Measurements from ENCODE around the gene ACP7. TPM values are rescaled to one million over a fixed set of nuclear protein-coding genes. Genes with fewer than 3 reads are reported as not detected.

ACP7 gene, protein sequence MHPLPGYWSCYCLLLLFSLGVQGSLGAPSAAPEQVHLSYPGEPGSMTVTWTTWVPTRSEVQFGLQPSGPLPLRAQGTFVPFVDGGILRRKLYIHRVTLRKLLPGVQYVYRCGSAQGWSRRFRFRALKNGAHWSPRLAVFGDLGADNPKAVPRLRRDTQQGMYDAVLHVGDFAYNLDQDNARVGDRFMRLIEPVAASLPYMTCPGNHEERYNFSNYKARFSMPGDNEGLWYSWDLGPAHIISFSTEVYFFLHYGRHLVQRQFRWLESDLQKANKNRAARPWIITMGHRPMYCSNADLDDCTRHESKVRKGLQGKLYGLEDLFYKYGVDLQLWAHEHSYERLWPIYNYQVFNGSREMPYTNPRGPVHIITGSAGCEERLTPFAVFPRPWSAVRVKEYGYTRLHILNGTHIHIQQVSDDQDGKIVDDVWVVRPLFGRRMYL
- not detected in 2 replicates for polyA plus RNA-seq (2013)

DNA sequence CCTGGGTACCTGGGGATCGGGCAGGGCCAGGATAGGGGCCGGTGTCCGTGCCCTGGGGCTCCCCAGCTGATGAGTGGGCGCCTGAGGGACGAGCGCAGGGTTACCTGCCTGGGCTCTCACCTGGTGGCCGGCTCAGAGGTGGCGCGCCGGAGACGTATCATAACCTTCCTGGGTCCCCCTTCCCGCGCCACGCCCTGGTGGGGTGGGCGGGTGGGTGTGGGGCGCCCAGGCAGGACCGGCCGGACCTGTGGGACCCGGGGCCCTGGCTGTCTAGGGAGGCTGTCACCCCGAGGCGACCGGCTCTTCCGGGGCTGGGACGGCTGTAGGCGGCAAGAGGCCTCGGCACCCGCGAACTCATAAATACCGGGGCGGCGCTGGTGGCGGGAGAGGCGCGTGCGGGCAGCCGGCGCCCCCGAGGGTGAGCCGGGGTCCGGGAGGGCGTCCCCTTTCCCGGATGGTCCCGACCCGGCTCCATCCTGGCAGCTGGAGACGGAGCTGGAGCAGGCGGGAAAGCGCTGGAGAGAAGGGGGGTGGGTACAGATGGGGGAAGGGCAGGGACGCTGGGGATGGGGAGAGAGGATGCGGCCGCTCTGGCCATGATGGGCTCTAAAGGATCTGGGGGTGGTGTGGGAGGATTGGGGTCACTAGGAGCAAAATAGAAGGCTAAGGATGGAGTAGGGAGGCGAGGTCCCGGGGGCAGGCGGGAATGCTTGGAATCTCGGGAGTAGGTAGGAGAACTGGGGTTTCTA is at the start of gene ACP7:
ACP7 (plus strand) TSS at position 386 of the 749 bp plus-strand sequence. CDS start 902 bp downstream, outside the sequence.
- Histone ChIP-seq H3K27ac (ENCODE audit: low read depth, low read length) (no peak within 1 kb of the TSS), H3K4me2 (ENCODE audit: low read length) (peak within 1 kb of the TSS; percentile 31), H3K4me1 (ENCODE audit: control insufficient read depth in 1 of 2, insufficient read depth in 2 of 2, low read length in 2 of 2) (no peaks in the 10 kb centered on the region), H2AK5ac (ENCODE audit: low read length) (no peak within 1 kb of the TSS), H4K12ac (ENCODE audit: low read depth, low read length) (no peak within 1 kb of the TSS), H4K91ac (ENCODE audit: low read depth, low read length) (no peak within 1 kb of the TSS), H2BK120ac (ENCODE audit: insufficient read depth, low read length, poor library complexity) (no peak within 1 kb of the TSS), H3K4me3 (ENCODE audit: low read depth, low read length) (no peak within 1 kb of the TSS), H3K79me2 (ENCODE audit: control insufficient read depth, insufficient read depth, low read length, poor library complexity) (no peaks in the 10 kb centered on the region), H3K79me1 (ENCODE audit: low read length) (no peaks in the 10 kb centered on the region), H3K9me3 (ENCODE audit: insufficient read depth, low read depth, low read length) (peaks cover 5% of the 10 kb centered on the region), H2AFZ (ENCODE audit: insufficient read depth, low read length, poor library complexity) (no peak within 1 kb of the TSS), H2BK5ac (ENCODE audit: low read depth, low read length, poor library complexity) (no peak within 1 kb of the TSS), H3K23ac (ENCODE audit: low read length) (no peak within 1 kb of the TSS), H3K4ac (ENCODE audit: low read depth, low read length) (no peak within 1 kb of the TSS), H3K14ac (ENCODE audit: low read length) (no peak within 1 kb of the TSS), H3K36me3 (ENCODE audit: control insufficient read depth in 1 of 2, insufficient read depth in 2 of 2, low read length in 2 of 2) (no peaks in the 10 kb centered on the region), H3K18ac (ENCODE audit: low read length) (no peak within 1 kb of the TSS), H4K8ac (ENCODE audit: low read depth, low read length) (no peak within 1 kb of the TSS), H3K9ac (ENCODE audit: low read length) (no peak within 1 kb of the TSS), H3K27me3 (ENCODE audit: insufficient read depth, low read length) (peaks cover 27% of the 10 kb centered on the region), H2BK12ac (ENCODE audit: low read length) (no peak within 1 kb of the TSS)
- WGBS (ENCODE audit: extremely low coverage, insufficient coverage, insufficient read length) = no CpG with 5 or more reads among the region's 54 CpGs
- DNase-seq = no peak

DNA sequence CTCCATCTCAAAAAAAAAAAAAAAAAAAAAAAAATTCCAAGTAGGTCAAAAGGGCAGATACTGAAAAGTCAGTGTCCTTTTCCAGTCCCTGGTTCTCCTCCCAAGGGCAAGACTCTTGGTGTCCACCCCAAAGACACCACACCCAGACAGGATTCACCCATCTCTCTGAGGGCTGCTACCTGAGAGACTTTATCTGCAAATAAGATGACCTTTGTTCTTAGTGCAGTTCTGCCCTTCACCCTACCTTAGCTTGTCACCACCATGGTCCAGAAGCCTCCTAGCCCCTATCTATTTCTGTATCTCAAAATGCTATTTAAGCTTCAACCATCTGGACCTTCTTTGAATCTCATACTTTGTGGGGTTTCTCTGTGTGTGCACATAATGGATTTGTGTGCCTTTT is 47.6 kb upstream of the ACP7 start:
- no peak overlapping the region for H4K91ac ChIP-seq (ENCODE audit: low read depth, low read length)
- H3K27me3 ChIP-seq (ENCODE audit: insufficient read depth, low read length) = no peaks in the 10 kb centered on the region
- no peak overlapping the region for H3K4me2 ChIP-seq (ENCODE audit: low read length)
- H2AFZ ChIP-seq (ENCODE audit: insufficient read depth, low read length, poor library complexity) = no peak overlapping the region
- peaks cover 3% of the 10 kb centered on the region for H3K79me1 ChIP-seq (ENCODE audit: low read length)
- no peak overlapping the region for H2BK120ac ChIP-seq (ENCODE audit: insufficient read depth, low read length, poor library complexity)
- peaks cover 2% of the 10 kb centered on the region for H3K79me2 ChIP-seq (ENCODE audit: control insufficient read depth, insufficient read depth, low read length, poor library complexity)
- no peak overlapping the region for H2BK5ac ChIP-seq (ENCODE audit: low read depth, low read length, poor library complexity)
- H4K8ac ChIP-seq (ENCODE audit: low read depth, low read length) = no peak overlapping the region
- no peaks in the 10 kb centered on the region for H3K9me3 ChIP-seq (ENCODE audit: insufficient read depth, low read depth, low read length)
- no peak overlapping the region for H3K18ac ChIP-seq (ENCODE audit: low read length)
- H3K27ac ChIP-seq (ENCODE audit: low read depth, low read length) = no peak overlapping the region
- no peak overlapping the region for H3K4ac ChIP-seq (ENCODE audit: low read depth, low read length)
- H3K36me3 ChIP-seq (ENCODE audit: control insufficient read depth in 1 of 2, insufficient read depth in 2 of 2, low read length in 2 of 2) = no peaks in the 10 kb centered on the region
- H3K4me1 ChIP-seq (ENCODE audit: control insufficient read depth in 1 of 2, insufficient read depth in 2 of 2, low read length in 2 of 2) = peaks cover 8 to 10% of the 10 kb centered on the region in 2 experiments
- no peak overlapping the region for H3K9ac ChIP-seq (ENCODE audit: low read length)
- no peak overlapping the region for H3K14ac ChIP-seq (ENCODE audit: low read length)
- H4K12ac ChIP-seq (ENCODE audit: low read depth, low read length) = no peak overlapping the region
- no peak for DNase-seq
- H2BK12ac ChIP-seq (ENCODE audit: low read length) = no peak overlapping the region
- no peak overlapping the region for H2AK5ac ChIP-seq (ENCODE audit: low read length)
- no peak overlapping the region for H3K23ac ChIP-seq (ENCODE audit: low read length)
- no peak overlapping the region for H3K4me3 ChIP-seq (ENCODE audit: low read depth, low read length)

DNA sequence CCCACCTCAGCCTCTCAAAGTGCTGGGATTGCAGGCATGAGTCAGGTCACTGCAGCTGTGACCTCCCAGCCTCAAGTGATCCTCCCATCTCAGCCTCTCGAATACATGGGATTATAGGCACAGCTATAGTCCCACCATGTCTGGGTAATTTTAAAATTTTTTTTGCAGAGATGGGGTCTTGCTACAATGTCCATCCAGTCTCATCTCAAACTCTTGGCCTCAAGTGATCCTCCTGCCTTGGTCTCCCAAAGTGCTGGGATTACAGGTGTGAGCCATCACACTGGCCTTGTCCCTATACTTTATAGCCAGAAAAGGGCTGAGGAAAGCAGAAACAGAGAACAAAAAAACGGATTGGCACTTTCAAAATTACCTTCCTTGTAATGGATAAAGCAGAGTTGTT is 47.0 kb upstream of the ACP7 start:
- Histone ChIP-seq H3K27me3 (ENCODE audit: insufficient read depth, low read length) (no peaks in the 10 kb centered on the region), H2BK5ac (ENCODE audit: low read depth, low read length, poor library complexity) (no peak overlapping the region), H3K9me3 (ENCODE audit: insufficient read depth, low read depth, low read length) (no peaks in the 10 kb centered on the region), H3K79me2 (ENCODE audit: control insufficient read depth, insufficient read depth, low read length, poor library complexity) (no peaks in the 10 kb centered on the region), H3K18ac (ENCODE audit: low read length) (no peak overlapping the region), H3K4ac (ENCODE audit: low read depth, low read length) (no peak overlapping the region), H3K4me3 (ENCODE audit: low read depth, low read length) (no peak overlapping the region), H4K8ac (ENCODE audit: low read depth, low read length) (no peak overlapping the region), H4K12ac (ENCODE audit: low read depth, low read length) (no peak overlapping the region), H3K36me3 (ENCODE audit: control insufficient read depth in 1 of 2, insufficient read depth in 2 of 2, low read length in 2 of 2) (no peaks in the 10 kb centered on the region), H3K9ac (ENCODE audit: low read length) (no peak overlapping the region), H2BK12ac (ENCODE audit: low read length) (no peak overlapping the region), H2AK5ac (ENCODE audit: low read length) (no peak overlapping the region), H3K27ac (ENCODE audit: low read depth, low read length) (no peak overlapping the region), H2BK120ac (ENCODE audit: insufficient read depth, low read length, poor library complexity) (no peak overlapping the region), H3K14ac (ENCODE audit: low read length) (no peak overlapping the region), H2AFZ (ENCODE audit: insufficient read depth, low read length, poor library complexity) (no peak overlapping the region), H3K4me2 (ENCODE audit: low read length) (no peak overlapping the region), H3K79me1 (ENCODE audit: low read length) (no peaks in the 10 kb centered on the region), H3K4me1 (ENCODE audit: control insufficient read depth in 1 of 2, insufficient read depth in 2 of 2, low read length in 2 of 2) (peaks cover 4 to 5% of the 10 kb centered on the region in 2 experiments), H4K91ac (ENCODE audit: low read depth, low read length) (no peak overlapping the region), H3K23ac (ENCODE audit: low read length) (no peak overlapping the region)
- DNase-seq = no peak
- no CpG with 5 or more reads among the region's 2 CpGs for WGBS (ENCODE audit: extremely low coverage, insufficient coverage, insufficient read length)

DNA sequence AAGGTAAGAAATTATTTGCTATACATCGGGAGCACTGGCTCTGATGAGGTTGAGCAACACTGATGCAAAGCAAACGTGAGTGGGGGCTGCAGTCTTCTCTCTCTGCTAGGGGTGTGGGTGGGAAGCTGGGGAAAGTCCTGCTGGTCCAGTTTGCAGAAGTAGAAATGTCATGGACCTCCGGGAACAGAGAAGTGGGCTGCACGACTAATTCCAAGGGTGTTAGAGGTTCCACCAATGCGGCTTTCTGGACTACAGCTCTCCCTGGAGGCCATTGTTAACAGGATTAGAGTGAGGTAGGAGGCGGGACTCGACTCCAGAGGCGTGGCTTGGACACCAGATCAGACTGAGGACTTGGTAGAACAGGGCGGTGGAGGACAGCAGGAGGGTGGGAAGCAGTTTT is 46.1 kb upstream of the ACP7 start:
- peak; percentile 12 to 40 for DNase-seq
- Histone ChIP-seq H3K14ac (ENCODE audit: low read length) (no peak overlapping the region), H3K9ac (ENCODE audit: low read length) (no peak overlapping the region), H3K79me1 (ENCODE audit: low read length) (no peaks in the 10 kb centered on the region), H2BK12ac (ENCODE audit: low read length) (no peak overlapping the region), H4K8ac (ENCODE audit: low read depth, low read length) (no peak overlapping the region), H3K27ac (ENCODE audit: low read depth, low read length) (no peak overlapping the region), H4K91ac (ENCODE audit: low read depth, low read length) (no peak overlapping the region), H3K18ac (ENCODE audit: low read length) (no peak overlapping the region), H3K23ac (ENCODE audit: low read length) (no peak overlapping the region), H2BK5ac (ENCODE audit: low read depth, low read length, poor library complexity) (no peak overlapping the region), H3K27me3 (ENCODE audit: insufficient read depth, low read length) (no peaks in the 10 kb centered on the region), H2BK120ac (ENCODE audit: insufficient read depth, low read length, poor library complexity) (no peak overlapping the region), H3K4me2 (ENCODE audit: low read length) (no peak overlapping the region), H2AFZ (ENCODE audit: insufficient read depth, low read length, poor library complexity) (peak overlapping the region; percentile 39), H3K4ac (ENCODE audit: low read depth, low read length) (no peak overlapping the region), H3K36me3 (ENCODE audit: control insufficient read depth in 1 of 2, insufficient read depth in 2 of 2, low read length in 2 of 2) (no peaks in the 10 kb centered on the region), H4K12ac (ENCODE audit: low read depth, low read length) (no peak overlapping the region), H3K4me1 (ENCODE audit: control insufficient read depth in 1 of 2, insufficient read depth in 2 of 2, low read length in 2 of 2) (no peaks in the 10 kb centered on the region), H2AK5ac (ENCODE audit: low read length) (no peak overlapping the region), H3K4me3 (ENCODE audit: low read depth, low read length) (no peak overlapping the region), H3K9me3 (ENCODE audit: insufficient read depth, low read depth, low read length) (no peaks in the 10 kb centered on the region), H3K79me2 (ENCODE audit: control insufficient read depth, insufficient read depth, low read length, poor library complexity) (no peaks in the 10 kb centered on the region)
- WGBS (ENCODE audit: extremely low coverage, insufficient coverage, insufficient read length) = no CpG with 5 or more reads among the region's 9 CpGs
